GM21423 (cell line): Measurements from ENCODE around the gene SYNGR4.

Source experiments
- ATAC-seq: cut with Tn5 transposase; IDR thresholded peaks from one replicate; pipeline ENCODE4 v1.9.1; 2021; ENCODE audit warnings: mild to moderate bottlenecking, moderate library complexity; ENCODE audit not compliant: unreplicated experiment

SYNGR4 gene

DNA sequence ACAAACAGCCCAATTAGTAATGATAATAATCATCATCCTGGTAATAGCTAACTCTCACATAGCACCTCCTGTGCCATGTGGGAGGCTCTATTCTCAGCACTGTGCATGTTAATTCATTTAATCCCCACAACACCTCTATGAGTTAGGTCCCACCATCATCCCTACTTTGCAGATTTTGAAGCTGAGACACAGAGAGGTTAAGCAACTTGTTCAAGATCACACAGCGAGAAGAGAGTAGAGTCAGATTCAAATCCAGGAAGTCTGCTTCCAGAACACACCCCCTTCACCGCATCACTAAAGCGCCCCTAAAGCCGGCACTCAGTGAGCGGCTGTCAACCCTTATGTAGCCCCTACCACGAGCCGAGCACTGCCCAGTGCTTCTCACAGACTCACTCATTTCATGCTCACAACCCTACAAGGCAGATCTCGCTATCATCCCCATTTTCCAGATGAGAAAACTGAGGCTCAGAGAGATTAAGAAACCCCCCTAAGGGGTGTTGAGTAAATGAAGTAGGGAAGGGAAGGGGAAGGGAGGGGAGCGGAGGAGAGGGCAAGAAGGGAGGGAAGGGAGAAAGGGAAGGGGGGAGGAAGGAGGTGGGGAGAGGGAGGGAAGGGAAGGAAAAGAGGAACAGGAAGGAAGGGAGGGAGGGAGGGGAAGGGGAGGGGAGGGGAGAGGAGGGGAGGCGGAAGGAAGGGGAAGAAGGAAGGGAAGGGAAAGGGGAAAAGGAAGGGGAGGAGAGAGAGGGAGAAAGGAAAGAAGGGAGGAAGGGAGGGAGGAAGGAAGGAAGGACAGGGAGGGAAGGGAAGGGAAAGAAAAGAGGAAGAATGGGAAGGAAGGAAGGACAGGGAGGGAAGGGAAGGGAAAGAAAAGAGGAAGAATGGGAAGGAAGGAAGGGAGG lies 22.4 kb upstream of the SYNGR4 start:
- no peak for ATAC-seq

DNA sequence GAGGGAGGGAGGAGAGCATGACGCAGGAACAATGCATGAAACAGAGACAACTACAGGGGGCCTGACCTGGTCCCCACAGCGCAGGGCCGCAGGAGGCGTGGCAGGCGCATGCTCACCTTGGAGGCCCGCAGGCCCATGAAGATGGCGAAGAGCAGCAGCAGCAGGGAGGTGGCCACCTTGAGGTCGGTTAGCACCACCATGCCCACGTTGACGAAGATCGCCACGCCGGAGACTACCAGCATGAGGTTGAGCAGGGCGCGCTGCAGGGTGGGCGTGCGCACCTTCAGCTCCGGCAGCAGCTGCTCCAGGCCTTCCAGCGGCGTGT lies 21.8 kb upstream of the SYNGR4 start:
- no peak for ATAC-seq

DNA sequence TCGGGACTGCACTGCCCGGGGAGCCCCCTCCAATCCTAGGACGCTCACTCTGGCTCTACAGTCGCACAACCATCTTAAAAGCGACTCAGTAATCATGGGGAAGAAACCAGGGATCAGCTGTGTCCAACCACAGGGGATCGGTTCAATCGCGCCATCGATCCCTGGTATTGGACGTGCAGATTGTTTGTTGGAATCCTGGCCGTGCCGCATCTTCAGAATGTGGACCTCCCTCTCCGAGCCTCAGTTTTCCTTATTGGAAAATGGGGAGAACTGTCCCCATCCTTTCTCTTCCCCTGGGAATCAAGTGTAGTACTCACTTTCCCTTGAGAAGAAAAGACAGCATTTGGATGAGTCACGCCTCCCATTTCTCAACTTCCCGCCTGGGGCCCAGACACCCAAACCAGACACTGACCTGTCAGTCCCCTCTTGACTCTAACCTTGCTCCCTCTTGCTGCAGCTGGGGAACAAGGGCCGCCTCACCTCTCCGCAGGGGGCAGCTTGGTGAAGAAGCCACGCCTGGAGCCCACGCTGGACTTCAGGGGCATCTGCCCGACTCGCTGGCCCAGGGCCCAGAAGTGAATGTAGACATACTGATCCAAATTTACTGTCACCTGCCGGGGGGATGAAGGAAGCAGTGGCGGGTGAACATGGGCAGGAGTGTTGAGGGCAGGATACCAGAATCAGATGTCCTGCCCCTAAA lies 21.2 kb upstream of the SYNGR4 start:
- no peak for ATAC-seq

DNA sequence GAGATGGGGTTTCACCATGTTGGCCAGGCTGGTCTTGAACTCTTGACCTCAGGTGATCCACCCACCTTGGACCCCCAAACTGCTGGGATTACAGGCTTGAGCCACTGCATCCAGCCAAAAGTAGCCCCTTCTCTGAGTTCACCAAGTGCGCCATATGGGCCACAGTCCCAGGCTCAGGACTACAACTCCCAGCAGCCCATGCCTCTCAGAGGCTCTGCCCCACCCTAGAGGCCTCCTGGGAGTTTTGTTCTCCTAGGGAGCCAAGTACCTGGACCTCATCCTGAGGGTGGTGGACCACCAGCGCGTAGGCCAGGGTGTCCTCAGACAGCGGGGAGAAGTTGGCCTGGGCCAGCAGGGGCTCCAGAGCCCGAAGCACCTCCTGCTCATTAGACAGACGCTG lies 19.3 kb upstream of the SYNGR4 start:
- no peak for ATAC-seq

DNA sequence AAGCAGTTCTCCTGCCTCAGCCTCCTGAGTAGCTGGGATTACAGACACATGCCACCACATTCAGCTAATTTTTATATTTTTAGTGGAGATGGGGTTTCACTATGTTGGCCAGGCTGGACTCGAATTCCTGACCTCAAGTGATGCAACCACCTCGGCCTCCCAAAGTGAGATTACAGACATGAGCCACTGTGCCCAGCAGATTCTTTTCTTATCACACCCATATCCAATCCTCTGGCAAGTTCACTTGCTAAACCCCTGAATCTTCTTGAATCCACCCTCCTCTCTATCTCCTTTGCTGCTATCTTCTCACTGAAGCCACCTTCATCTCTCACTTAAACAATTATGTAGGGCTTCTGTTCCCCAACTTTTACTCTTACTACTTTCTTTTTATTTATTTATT lies 18.0 kb upstream of the SYNGR4 start:
- no peak for ATAC-seq

DNA sequence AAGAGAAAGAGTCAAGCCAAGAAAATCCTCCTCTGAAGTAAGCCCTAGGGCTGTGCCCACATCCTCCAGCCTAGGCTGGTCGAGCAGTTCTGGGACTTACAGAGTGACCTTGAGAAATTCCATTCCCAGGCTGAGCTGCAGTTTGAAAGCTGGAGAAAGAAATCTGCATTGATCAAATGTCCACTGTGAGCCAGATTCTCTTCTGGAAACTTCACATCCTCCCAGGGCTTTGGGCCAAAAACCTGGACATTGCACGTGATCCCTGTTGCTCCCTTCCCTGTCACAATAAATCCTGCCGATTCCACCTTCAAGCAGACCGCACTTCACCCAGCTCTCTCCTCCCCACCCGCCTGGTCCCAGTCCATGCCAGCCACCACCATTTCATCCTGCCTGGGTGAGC lies 16.1 kb upstream of the SYNGR4 start:
- no peak for ATAC-seq

DNA sequence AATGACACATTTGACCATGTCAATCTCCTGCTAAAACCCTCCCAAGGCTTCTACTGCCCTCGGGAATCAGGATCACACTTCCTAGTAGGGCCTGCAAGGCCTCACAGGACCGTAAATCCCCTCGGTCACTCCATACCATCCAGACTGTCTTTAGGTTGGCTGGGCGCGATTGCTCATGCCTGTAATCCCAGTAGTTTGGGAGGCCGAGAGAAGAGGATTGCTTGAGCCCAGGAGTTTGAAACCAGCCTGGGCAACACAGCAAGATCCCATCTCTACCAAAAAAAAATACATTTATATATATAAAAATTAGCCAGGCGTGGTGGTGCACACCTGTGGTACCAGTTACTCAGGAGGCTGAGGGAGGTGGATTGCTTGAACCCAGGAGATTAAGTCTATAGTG lies 15.4 kb upstream of the SYNGR4 start:
- no peak for ATAC-seq

DNA sequence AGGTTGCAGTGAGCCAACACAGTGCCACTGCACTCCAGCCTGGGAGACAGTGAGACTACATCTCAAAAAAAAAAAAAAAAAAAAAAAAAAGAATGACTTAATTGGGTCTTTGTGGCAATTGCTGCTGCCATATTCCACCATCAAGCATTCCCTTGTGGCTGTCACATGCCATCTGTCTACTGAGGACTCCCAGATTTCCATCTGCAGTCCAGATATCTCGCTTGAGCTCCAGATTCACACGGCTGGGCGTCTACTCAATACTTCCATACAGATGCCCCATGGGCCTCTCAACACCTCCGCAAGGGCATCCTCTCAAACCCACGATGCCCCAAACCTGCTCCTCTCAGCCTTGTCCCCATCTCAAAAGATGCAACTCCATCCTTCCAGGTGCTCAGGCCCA lies 13.3 kb upstream of the SYNGR4 start:
- ATAC-seq, result no peak

DNA sequence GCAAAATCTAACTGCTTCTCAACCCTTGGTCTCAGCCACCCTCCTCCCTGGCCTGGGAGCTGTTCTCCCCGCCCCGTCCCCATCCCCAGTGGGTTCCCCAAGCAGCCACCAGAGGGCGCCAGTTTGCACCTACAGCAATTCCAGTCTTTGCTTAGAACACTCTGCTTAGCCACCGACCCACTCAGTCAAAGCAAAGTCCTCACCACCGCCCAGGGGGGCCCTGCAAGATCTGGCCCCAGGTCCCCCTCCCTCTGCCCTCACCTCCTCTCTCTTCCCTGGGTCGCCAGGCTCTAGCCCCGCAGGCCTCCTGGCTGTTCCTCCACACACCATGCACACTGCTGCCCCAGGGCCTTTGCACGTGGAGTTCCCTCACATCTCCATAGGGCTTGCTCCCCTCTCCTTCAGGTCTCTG lies 12.8 kb upstream of the SYNGR4 start:
- no peak for ATAC-seq

DNA sequence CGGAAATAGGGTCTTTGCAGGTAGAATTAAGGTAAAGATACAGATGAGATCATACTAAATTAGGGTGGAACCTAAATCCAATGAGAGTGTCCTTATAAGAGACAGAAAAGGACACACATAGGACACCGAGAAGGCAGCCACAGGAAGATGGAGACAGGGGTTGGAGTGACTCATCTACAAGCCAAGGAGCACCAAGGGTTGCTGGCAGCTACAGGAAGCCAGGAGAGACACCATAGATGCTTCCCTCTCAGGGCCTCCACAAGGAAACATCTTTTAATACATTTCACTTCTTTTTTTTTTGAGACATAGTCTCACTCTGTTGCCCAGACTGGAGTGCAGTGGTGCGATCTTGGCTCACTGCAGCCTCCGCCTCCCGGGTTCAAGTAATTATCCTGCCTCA lies 10.5 kb upstream of the SYNGR4 start:
- no peak for ATAC-seq

DNA sequence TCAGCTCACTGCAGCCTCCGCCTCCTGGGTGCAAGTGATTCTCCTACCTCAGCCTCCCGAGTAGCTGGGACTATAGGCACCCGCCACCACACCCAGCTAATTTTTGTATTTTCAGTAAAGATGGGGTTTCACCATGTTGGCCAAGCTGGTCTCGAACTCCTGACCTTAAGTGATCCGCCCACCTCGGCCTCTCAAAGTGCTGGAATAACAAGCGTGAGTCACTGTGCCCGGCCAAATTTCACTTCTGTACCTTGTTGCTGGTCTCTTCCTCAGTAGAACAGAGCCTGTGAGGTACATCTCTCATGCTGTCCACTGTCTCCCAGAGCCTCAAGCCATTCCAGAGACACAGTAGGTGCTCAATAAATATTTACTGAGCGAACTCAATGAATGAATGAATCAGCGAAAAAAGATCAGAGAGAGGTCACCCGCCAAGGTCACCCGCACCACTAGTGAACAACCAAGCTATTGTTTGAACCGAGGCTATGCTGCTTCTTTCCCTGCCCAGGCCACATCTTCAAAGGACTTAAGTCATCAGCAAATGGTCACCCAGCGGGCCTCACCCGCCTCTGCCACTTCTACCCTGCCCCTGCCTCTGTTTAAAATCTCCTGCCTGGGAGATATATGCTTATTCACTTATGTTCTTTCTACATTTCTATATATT lies 9.7 kb upstream of the SYNGR4 start:
- no peak for ATAC-seq

DNA sequence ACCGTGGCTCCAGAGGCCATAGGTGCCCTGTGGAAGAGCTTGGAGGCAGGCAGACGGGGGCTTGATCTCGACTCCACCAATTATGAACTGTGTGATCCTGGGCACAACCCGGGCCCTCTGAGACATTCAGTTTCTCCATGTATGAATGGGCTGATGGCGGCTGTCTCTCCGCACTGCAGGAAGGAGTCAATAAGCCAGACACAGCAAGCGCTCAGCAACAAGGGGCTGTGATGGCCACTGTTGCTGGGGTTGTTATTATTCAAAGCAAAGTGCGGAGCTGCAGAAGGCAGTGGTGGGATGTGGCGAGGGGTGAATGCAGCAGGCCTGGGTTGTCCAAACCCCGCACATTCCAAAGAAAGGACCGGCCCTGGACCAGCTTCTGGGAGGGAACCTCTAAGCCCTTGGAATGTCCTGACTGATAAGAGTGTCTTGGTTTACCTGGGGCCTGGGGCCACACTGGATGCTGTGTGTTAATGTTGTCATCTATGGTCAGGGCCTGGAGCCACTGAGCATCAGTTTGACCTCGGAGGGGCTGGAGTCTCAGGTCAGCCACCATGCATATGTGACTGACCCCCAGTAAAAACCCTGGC lies 8.7 kb upstream of the SYNGR4 start:
- ATAC-seq, result no peak

DNA sequence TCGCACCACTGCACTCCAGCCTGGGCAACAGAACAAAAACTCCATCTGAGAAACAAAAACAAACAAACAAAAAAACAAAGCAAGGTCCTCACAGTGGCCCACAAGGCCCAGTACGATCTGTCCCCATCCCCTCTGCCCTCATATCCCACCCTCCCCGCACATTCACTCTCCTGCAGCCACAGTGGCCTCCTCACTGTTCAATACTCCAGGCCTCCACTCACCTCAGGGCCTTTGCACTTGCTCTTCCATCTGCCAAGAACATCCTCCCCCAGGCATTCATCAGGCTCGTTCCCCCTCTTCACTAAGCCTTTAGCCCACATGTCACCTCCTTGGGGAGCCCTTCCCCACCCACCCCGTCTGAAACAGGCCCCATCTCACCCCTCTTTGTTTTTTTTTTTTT lies 5.0 kb upstream of the SYNGR4 start:
- no peak for ATAC-seq

DNA sequence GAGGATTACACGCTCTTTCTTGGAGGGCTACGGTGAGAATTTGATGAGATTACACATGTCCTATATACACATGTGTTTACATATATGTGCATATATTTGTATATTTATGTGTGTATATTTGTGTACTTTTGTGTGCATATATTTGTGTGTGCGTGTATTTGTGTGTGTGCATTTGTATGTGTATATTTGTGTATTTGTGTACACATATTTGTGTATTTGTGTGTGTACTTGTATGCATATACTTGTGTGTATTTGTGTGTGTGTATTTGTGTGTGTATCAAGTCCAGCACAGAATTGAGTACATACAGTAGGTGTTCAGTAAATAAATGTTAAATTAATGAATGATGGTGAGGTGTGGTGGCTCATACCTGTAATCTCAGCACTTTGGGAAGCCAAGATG lies 2.3 kb upstream of the SYNGR4 start:
- no peak for ATAC-seq

DNA sequence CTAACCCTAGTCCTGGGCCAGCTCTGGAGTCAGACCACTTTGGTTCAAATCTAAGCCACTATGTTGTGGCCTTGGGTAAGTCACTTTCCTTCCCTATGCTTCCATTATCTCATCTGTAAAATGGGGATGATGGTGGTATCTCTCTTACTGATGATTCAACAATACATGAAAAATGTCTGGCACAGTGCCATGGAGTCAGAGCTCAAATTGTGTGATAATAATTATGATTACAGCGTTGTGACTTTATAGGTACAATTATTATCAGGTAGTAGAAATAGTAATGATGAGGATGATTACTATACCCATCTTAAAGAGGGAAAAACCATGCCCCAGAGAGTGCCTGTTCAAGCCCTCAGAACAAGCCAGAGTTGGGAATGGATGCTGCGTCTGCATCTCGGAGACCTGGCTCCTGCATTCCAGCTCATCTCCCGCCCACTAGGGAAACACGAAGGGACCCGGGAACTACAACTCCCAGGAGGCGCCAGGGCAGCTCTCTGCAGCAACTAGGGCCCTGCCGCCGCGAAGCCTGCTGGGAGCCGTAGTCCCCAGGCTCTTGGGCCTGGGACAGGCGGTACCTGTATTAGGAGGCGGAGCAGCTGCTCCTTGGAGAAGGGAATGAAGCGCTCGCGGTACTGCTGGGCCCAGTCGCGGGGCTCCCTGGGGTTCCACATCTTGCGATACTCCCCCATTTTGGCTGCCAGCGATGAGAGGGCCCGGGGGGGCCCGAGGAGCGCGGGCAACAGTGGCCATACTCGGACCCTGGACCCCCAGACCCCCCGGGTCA lies 1.3 kb upstream of the SYNGR4 start:
- ATAC-seq, result peak; percentile 43

DNA sequence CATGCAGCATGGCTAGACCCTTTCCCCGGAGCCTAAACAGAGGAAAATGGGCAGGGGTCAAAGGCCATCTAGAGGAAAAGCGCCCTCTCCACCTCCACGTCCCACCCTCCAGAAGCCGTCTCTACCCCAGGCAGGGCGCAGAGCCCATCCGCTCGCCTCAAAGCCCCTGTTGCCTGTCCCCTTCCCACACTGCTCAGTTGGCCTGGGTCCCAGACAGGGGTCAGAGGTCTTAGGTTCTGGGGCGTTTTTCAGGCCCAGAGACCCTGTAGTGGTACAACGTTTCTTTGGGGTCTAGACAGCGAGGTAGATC lies 712 bp upstream of the SYNGR4 start:
- peak; percentile 9 for ATAC-seq

DNA sequence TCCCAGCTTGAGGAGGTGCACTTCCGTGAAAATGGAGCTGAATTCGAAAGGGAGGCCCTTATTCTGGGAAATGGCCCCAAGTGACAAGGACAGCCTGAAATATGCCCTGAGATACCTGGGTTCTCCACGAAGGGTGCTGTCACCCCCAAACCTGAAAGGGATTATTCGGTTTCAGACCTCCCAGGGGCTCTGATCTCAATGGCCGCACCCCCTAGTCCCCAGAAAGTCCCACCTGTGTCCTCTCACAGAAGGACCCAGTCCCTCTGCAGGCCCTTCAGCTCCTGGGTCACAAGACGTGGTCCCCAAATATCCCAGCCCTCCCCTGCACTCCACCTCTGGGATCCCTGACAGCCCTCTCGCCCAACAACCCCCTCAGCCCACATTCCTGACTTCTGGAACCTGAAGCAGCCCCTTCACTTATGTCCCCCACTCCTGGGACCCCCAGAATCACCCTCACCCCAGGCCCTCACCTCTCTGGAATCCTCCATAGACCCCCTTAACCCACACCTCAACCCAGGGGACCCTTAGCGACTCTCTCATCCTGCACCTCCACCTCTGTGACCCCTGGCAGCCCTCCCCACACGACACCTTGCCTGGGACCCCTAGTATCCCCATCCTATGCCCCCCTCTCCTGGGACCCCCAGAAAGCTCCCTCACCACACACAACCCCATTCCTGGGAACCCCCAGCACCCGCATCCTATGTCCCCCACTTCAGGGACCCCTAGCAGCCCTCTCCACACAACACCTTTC lies 606 bp downstream of the SYNGR4 start:
- ATAC-seq, result no peak

DNA sequence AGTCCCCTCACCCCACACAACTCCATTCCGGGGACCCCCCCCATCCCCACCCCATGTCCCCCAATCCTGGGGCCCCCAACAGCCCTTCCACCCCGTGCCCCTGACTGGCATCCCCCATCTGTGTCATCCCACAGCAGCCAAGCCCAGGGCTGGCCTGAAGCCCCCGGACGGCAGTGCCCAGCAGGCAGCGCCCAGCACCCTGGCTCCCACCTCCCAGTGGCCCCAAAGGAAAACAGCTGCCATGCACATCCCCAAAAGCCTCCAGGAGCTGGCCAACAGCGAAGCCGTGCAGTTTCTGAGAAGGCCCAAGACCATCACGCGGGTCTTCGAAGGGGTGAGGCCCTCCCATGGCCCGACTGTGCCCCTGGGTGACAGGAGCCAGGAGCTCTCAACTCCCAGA lies 1.4 kb downstream of the SYNGR4 start:
- no peak for ATAC-seq

DNA sequence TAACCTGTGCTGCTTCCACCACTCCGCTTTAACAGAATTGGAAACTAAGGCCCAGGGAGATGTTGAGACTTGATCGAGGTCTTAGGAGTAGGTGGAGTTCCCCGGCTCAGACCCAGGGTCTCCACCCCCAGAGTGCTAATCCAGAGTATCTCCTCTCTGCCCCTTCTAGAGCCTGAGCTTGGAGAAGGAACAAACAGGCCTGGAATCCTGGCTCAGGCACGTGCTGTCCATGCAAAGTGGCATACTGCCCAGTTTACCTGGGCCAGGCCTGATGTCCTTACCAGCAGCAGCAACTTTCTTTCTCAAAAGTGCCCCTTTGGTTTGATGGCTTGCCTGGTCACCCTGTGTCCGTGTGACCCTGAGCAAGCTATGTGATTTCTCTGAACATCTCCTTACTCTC lies 3.7 kb downstream of the SYNGR4 start:
- no peak for ATAC-seq

DNA sequence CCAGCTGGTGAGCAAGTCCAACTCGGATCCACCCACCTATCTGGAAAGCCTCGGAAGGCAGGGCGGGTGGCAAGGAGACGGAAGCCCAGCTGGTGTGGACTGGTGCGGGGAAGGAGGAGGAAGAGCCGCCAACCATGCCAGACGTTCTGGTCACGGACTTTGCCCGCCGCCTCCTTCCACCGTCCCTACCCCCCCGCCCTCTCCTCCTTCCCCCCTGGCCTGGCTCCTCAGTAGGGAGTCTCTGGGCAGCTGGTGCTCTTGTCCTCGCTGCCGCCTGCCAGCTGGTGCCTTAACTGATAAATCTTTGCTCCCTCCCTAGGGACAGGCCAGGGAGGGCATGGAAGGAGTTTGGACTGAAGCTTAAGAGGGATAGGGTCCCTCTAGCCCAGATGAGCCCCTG lies 4.8 kb downstream of the SYNGR4 start:
- ATAC-seq, result no peak
